H1 (cell line): ENCODE data around the gene CDH2.

ENCODE experiments used
- ATF2 ChIP-seq: IDR thresholded peaks from 2 replicates; pipeline ENCODE4 v1.6.1; 2012; ENCODE audit warnings: low read length, inconsistent platforms
- CTCF ChIP-seq, 3 experiments: IDR thresholded peaks; 1 replicate in 2 of 3; 2 replicates in 1 of 3; pipeline versions ENCODE4 v1.5.1 to v1.6.1; 2011; ENCODE audit warnings: low read length in 3 of 3, mild to moderate bottlenecking in 3 of 3, inconsistent platforms in 2 of 3, low read depth in 1 of 3, moderate library complexity in 1 of 3; ENCODE audit not compliant: insufficient read depth in 1 of 3; ENCODE audit errors: control extremely low read depth in 1 of 3
- GABPA ChIP-seq: IDR thresholded peaks from 2 replicates; pipeline ENCODE4 v1.6.1; 2011; ENCODE audit warnings: mild to moderate bottlenecking, low read length, moderate library complexity, borderline replicate concordance; ENCODE audit not compliant: insufficient read depth
- MAX ChIP-seq: IDR thresholded peaks from 2 replicates; pipeline ENCODE4 v1.6.1; 2012; ENCODE audit warnings: inconsistent platforms
- PHF8 ChIP-seq: fragments of 200-600 bp; sonication (generic); conservative IDR thresholded peaks from 2 replicates; pipeline ENCODE4 v1.7.1; 2012; ENCODE audit warnings: low read depth, mild to moderate bottlenecking, inconsistent platforms, low read length, moderate library complexity
- POLR2A ChIP-seq, 2 experiments: IDR thresholded peaks; 1 replicate in 1 of 2; 2 replicates in 1 of 2; pipeline ENCODE4 v1.6.1; 2011; ENCODE audit warnings: low read depth in 2 of 2, low read length in 2 of 2, mild to moderate bottlenecking in 2 of 2; ENCODE audit errors: control extremely low read depth in 1 of 2
- RAD21 ChIP-seq, 2 experiments: IDR thresholded peaks in 1 of 2; conservative IDR thresholded peaks in 1 of 2; 2 replicates each; pipeline ENCODE4 v1.6.1; 2011; ENCODE audit warnings: low read depth in 2 of 2, low read length in 2 of 2, improper control_type of control experiment in 1 of 2, inconsistent platforms in 1 of 2, mild to moderate bottlenecking in 1 of 2, moderate library complexity in 1 of 2
- RFX5 ChIP-seq: IDR thresholded peaks from 2 replicates; pipeline ENCODE4 v1.6.1; 2011; ENCODE audit warnings: low read depth, low read length, improper control_type of control experiment, borderline replicate concordance
- SP1 ChIP-seq: IDR thresholded peaks from 2 replicates; pipeline ENCODE4 v1.6.1; 2011; ENCODE audit warnings: low read depth, low read length
- TAF7 ChIP-seq: optimal IDR thresholded peaks from 2 replicates; pipeline ENCODE3; 2011; ENCODE audit warnings: low read depth, mild to moderate bottlenecking, inconsistent platforms, low read length, moderate library complexity, borderline replicate concordance
- TCF12 ChIP-seq: IDR thresholded peaks from 2 replicates; pipeline ENCODE4 v1.6.1; 2011; ENCODE audit warnings: low read depth, mild to moderate bottlenecking, low read length
- TEAD4 ChIP-seq: IDR thresholded peaks from 2 replicates; pipeline ENCODE4 v1.6.1; 2012; ENCODE audit warnings: low read depth, low read length, inconsistent platforms, mixed read lengths
- YY1 ChIP-seq: IDR thresholded peaks from 2 replicates; pipeline ENCODE4 v1.6.1; 2011; ENCODE audit warnings: low read depth, mild to moderate bottlenecking, low read length

DNA sequence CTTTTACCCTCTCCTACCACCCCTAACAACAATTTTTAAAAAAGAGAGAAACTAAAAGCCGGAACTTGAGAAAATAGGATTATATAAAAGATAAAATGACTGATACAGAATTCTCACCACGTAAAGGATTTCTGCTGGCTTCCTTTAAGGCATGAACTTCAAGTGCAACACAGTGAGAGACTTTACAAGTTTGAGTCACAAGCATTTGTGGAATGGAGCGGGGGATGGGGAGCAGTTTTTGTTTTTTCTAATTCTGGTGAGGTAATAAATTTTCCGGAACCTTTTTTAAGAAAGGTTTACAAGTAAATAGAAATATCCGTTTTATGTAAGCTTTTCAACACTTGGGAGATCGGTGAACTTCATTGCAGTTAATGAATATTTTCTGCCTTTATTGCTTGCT lies 1.8 kb upstream of the CDH2 start:
- TF ChIP-seq TCF12, result no peak
- no peak for TF ChIP-seq CTCF (IDR thresholded peaks at IDR 0.05; ENCODE audit: control extremely low read depth in 1 of 3, insufficient read depth in 1 of 3, low read depth in 1 of 3, low read length in 3 of 3)
- TF ChIP-seq PHF8, result no peak
- TF ChIP-seq GABPA, result no peak
- TF ChIP-seq RFX5, result no peak
- no peak for TF ChIP-seq RAD21 (IDR thresholded peaks at IDR 0.05 in 1 of 2, conservative IDR thresholded peaks at IDR 0.05 in 1 of 2; ENCODE audit: low read depth in 2 of 2, low read length in 2 of 2)
- no peak for TF ChIP-seq ATF2
- TF ChIP-seq YY1, result no peak
- no peak for TF ChIP-seq MAX
- no peak for TF ChIP-seq TEAD4
- no peak for TF ChIP-seq TAF7
- TF ChIP-seq POLR2A (IDR thresholded peaks at IDR 0.05; ENCODE audit: control extremely low read depth in 1 of 2, low read depth in 2 of 2, low read length in 2 of 2), result no peak
- TF ChIP-seq SP1, result 0 out of 2 replicates have a peak, but pooled peaks have one; percentile 4
